ENCODE measurements around the gene PAFAH2. TPM values are rescaled to one million over a fixed set of nuclear protein-coding genes. Genes with fewer than 3 reads are reported as not detected.
A peak's percentile ranks its signal among the peaks of the same experiment; 100 is the strongest.

The PAFAH2 gene
- total RNA-seq, 1 experiment from 2014 or later, result 12.4 TPM

DNA sequence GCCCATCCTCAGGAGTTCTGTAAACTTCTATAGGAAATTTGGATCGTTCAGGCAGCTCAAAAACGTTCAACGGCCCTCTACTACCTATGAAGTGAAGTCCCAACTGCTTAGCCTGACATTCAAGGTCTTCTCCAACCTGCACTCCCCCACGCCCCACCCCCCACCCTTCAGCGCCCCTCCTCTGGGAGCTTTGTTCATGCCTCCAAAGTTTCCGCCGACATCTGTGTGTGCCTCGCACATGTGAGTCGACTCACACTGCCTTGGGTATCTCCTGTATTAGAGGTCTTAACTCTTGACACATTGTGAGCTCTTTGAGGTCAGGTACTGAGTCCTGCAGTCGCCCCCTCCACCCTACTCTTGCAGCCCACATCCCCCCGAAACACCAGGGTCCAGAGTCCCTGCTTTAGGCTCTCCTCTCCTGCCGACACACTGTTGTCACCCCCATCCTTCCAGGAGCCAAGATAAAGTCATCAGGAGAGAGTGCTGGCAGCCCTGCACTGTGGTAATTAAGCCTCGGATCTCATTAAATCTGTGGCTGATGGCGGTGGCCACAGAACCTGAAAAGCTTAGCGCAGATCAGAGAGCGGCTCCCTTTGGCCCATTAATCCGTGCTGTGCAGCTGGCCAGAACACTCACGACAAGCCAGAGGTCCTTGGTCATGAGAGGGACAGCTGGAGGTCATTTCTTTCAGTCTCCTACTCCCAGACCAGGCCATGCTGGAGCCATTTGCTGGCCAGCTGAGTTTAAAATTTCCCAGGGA lies 1.4 kb upstream of the PAFAH2 start:
- Histone ChIP-seq H2BK5ac (ENCODE audit: insufficient read length, low read length) (no peak overlapping the region), H2AK5ac (ENCODE audit: insufficient read length, low read length) (no peak overlapping the region), H3K4me1 (ENCODE audit: insufficient read depth, low read length) (peaks cover 8% of the 10 kb centered on the region; the same call in 1 of the 2 replicates), H2AFZ (ENCODE audit: low read length) (peak overlapping the region; percentile 71), H3K9me3 (ENCODE audit: control insufficient read depth, low read depth, low read length) (no peaks in the 10 kb centered on the region), H3K79me2 (ENCODE audit: insufficient read depth, low read length) (no peaks in the 10 kb centered on the region), H3T11ph (ENCODE audit: low read length) (no peak overlapping the region), H3K27me3 (ENCODE audit: insufficient read depth, low read length) (no peaks in the 10 kb centered on the region), H4K91ac (ENCODE audit: insufficient read length, low read depth, low read length) (no peak overlapping the region), H3K4me2 (ENCODE audit: insufficient read depth, insufficient read length, low read length) (no peak overlapping the region), H4K20me1 (ENCODE audit: control insufficient read depth, insufficient read depth, insufficient read length) (no peaks in the 10 kb centered on the region), H3K56ac (ENCODE audit: insufficient read length, low read depth, low read length) (no peak overlapping the region), H3K79me1 (ENCODE audit: insufficient read depth, low read depth, low read length, poor library complexity, severe bottlenecking) (no peaks in the 10 kb centered on the region), H2BK12ac (ENCODE audit: insufficient read length, low read depth, low read length) (no peak overlapping the region), H3K4ac (ENCODE audit: low read depth, low read length) (no peak overlapping the region), H3K9ac (ENCODE audit: extremely low read depth, insufficient read length, low read length) (no peak overlapping the region), H3K14ac (ENCODE audit: insufficient read depth, low read length) (no peak overlapping the region), H3K23ac (ENCODE audit: insufficient read length, low read depth, low read length) (no peak overlapping the region), H3K18ac (ENCODE audit: insufficient read length, low read depth, low read length) (no peak overlapping the region), H4K5ac (ENCODE audit: insufficient read length, low read depth, low read length) (no peak overlapping the region), H2BK15ac (ENCODE audit: low read depth, low read length) (no peak overlapping the region), H2BK120ac (ENCODE audit: low read depth, low read length, poor library complexity, severe bottlenecking) (no peak overlapping the region), H3K23me2 (ENCODE audit: insufficient read length, low read depth, low read length, poor library complexity, severe bottlenecking) (peaks cover 5% of the 10 kb centered on the region), H3K27ac (ENCODE audit: insufficient read length, low read depth, low read length) (no peak overlapping the region), H2BK20ac (ENCODE audit: low read depth, low read length, poor library complexity, severe bottlenecking) (no peak overlapping the region), H4K8ac (replicated peaks; ENCODE audit: insufficient read length, low read depth, low read length) (no peak overlapping the region)
- TF ChIP-seq, protein P1, sequence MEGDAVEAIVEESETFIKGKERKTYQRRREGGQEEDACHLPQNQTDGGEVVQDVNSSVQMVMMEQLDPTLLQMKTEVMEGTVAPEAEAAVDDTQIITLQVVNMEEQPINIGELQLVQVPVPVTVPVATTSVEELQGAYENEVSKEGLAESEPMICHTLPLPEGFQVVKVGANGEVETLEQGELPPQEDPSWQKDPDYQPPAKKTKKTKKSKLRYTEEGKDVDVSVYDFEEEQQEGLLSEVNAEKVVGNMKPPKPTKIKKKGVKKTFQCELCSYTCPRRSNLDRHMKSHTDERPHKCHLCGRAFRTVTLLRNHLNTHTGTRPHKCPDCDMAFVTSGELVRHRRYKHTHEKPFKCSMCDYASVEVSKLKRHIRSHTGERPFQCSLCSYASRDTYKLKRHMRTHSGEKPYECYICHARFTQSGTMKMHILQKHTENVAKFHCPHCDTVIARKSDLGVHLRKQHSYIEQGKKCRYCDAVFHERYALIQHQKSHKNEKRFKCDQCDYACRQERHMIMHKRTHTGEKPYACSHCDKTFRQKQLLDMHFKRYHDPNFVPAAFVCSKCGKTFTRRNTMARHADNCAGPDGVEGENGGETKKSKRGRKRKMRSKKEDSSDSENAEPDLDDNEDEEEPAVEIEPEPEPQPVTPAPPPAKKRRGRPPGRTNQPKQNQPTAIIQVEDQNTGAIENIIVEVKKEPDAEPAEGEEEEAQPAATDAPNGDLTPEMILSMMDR (conservative IDR thresholded peaks at IDR 0.05), result no peak
- Mint-ChIP-seq H3K4me1 (peaks cover 17 to 28% of the 10 kb centered on the region in 2 experiments), H3K4me3 (peak overlapping the region in 1 of 2 experiments; percentile 90; a peak in 1 of 5 replicates), H3K9me3 (no peaks in the 10 kb centered on the region; a peak in 1 of 5 replicates), H3K27ac (peak overlapping the region in 1 of 3 experiments; percentile 60; a peak in 1 of 7 replicates), H3K36me3 (ENCODE audit: insufficient read depth in 1 of 3, low read depth in 3 of 3) (no peaks in the 10 kb centered on the region; a peak in 1 of 7 replicates), H3K27me3 (ENCODE audit: low read depth) (peaks cover 3% of the 10 kb centered on the region)
- WGBS (ENCODE audit: extremely low coverage, insufficient read length, low lambda C conversion rate), result no CpG with 5 or more reads among the region's 18 CpGs
- no peak for DNase-seq

Measured in H9 (cell line).